ENCODE results near the gene PTPRN2. TPM values are rescaled to one million over a fixed set of nuclear protein-coding genes. Genes with fewer than 3 reads are reported as not detected.
"Not testable (repeated sequence)": the region's sequence is repeated elsewhere in the genome, so short reads cannot be mapped to it uniquely, and the experiment has no call there.

The PTPRN2 gene
- total and polyA plus RNA-seq, 9 of the 15 experiments (the other 6 are each of a cell fraction or from before 2014, with no cell fraction given): not detected

DNA sequence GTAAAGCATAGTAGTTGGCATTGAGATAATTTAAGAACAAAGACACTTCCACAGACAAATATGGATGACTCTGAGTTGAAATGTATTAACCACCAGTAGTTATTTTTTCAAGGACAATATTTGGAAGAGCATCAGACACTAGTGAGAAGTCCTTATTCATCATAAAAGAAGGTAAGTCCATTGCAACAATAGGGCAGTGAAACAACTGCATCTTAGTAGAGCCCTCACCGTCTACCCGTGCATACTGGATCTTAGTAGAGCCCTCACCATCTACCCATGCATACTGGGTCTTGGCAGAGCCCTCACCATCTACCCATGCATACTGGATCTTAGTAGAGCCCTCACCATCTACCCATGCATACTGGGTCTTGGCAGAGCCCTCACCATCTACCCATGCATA lies 892.0 kb downstream of the PTPRN2 start:
- not testable (repeated sequence) for FAIRE-seq

DNA sequence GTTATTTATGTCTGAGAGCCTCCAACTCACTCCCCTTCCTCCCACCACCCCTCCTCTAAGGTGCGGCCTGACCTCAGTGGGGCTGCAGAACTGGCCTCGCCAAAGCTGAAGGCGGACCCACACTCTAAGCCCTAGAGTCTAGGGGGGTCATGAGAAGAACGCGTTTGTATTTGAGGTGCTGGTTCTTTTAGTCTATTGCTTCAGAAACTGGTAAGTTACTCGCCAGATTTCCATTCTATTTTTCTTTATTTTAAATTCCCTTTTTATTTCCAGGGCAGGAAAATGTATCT lies 893.3 kb downstream of the PTPRN2 start:
- H2AFZ ChIP-seq (ENCODE audit: low read depth, low read length): no peak overlapping the region
- H3K9ac ChIP-seq (ENCODE audit: insufficient read depth in 1 of 2, low read depth in 2 of 2, low read length in 2 of 2): no peak overlapping the region
- CTCF ChIA-PET (ENCODE audit: low intra/inter-chr PET ratio): interaction anchor here (1.0 kb wide), 1 partner anchor 14 kb away, joined by 3 read pairs; no protein-coding TSS in a partner anchor
- DNase-seq (ENCODE audit: extremely low read depth in 1 of 4, low spot score in 3 of 4): no peak
- peaks cover 0 to 14% of the 10 kb centered on the region in 2 experiments; a peak in 1 of 5 replicates for H3K4me1 ChIP-seq (replicated peaks in 1 of 2; ENCODE audit: control insufficient read depth in 2 of 2, insufficient read depth in 2 of 2, low read length in 2 of 2)
- H3K9me3 ChIP-seq (replicated peaks; ENCODE audit: control insufficient read depth, insufficient read depth, low read depth, low read length): no peaks in the 10 kb centered on the region
- peaks cover 9 to 42% of the 10 kb centered on the region in 2 experiments; a peak in 4 of 5 replicates for H3K27me3 ChIP-seq (ENCODE audit: control insufficient read depth in 2 of 2, insufficient read depth in 2 of 2, low read length in 2 of 2)
- POLR2A ChIA-PET: no interaction called here
- H3K79me2 ChIP-seq (ENCODE audit: control insufficient read depth, insufficient read depth, low read length): no peaks in the 10 kb centered on the region
- intact Hi-C loops (cut with micrococcal nuclease): no loop called here
- no peaks in the 10 kb centered on the region for H4K20me1 ChIP-seq (replicated peaks; ENCODE audit: control insufficient read depth, insufficient read depth, low read length)
- in situ Hi-C loops (cut with MboI): no loop called here
- H3K36me3 ChIP-seq (ENCODE audit: control insufficient read depth, insufficient read depth, low read length): no peaks in the 10 kb centered on the region
- no peak for FAIRE-seq
- BruUV-seq (replicated peaks): no TSS peak
- WGBS (ENCODE audit: insufficient coverage, low coverage, missing lambda C conversion rate): 3% methylated on average over 6 of the region's 6 CpGs
- H3K9me1 ChIP-seq (ENCODE audit: control insufficient read depth, insufficient read depth, low read length): no peaks in the 10 kb centered on the region
- H3K4me3 ChIP-seq: no peak overlapping the region
- no peak overlapping the region for H3K27ac ChIP-seq (ENCODE audit: extremely low read depth, low read depth, low read length)
- no peak for TF ChIP-seq SPI1 (IDR thresholded peaks at IDR 0.05; ENCODE audit: borderline replicate concordance, low read depth, low read length)
- no peak for TF ChIP-seq XRCC3 (IDR thresholded peaks at IDR 0.05)
- TF ChIP-seq, protein P1, sequence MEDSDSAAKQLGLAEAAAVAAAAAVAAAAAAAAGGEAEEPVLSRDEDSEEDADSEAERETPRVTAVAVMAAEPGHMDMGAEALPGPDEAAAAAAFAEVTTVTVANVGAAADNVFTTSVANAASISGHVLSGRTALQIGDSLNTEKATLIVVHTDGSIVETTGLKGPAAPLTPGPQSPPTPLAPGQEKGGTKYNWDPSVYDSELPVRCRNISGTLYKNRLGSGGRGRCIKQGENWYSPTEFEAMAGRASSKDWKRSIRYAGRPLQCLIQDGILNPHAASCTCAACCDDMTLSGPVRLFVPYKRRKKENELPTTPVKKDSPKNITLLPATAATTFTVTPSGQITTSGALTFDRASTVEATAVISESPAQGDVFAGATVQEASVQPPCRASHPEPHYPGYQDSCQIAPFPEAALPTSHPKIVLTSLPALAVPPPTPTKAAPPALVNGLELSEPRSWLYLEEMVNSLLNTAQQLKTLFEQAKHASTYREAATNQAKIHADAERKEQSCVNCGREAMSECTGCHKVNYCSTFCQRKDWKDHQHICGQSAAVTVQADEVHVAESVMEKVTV (CRISPR knock-in tag; IDR thresholded peaks at IDR 0.05): no peak
- TF ChIP-seq YY1 (IDR thresholded peaks at IDR 0.05; ENCODE audit: borderline replicate concordance in 1 of 3, control insufficient read depth in 1 of 3, extremely low read depth in 1 of 3, insufficient read depth in 3 of 3, insufficient read length in 1 of 3, insufficient replicate concordance in 2 of 3, low read depth in 1 of 3, low read length in 2 of 3): no peak
- TF ChIP-seq BRF1 (IDR thresholded peaks at IDR 0.05; ENCODE audit: borderline replicate concordance, extremely low read depth, insufficient read length): no peak
- ATAC-seq: no peak
- no peak overlapping the region for H3K4me2 ChIP-seq (ENCODE audit: insufficient read depth, low read length)

More for the DNA sequence above, 892.0 kb downstream of the PTPRN2 start:
- Histone ChIP-seq H3K4me1 (replicated peaks in 1 of 2; ENCODE audit: control insufficient read depth in 2 of 2, insufficient read depth in 2 of 2, low read length in 2 of 2) (peaks cover 0 to 14% of the 10 kb centered on the region in 2 experiments; a peak in 1 of 5 replicates), H3K27me3 (ENCODE audit: control insufficient read depth in 2 of 2, insufficient read depth in 2 of 2, low read length in 2 of 2) (peaks cover 19 to 43% of the 10 kb centered on the region in 2 experiments; a peak in 4 of 5 replicates)
- H3K36me3 ChIP-seq (ENCODE audit: control insufficient read depth, insufficient read depth, low read length); BruUV-seq (replicated peaks); H3K4me2 ChIP-seq (ENCODE audit: insufficient read depth, low read length); POLR2A ChIA-PET; H3K9me1 ChIP-seq (ENCODE audit: control insufficient read depth, insufficient read depth, low read length); H4K20me1 ChIP-seq (replicated peaks; ENCODE audit: control insufficient read depth, insufficient read depth, low read length); H3K27ac ChIP-seq (ENCODE audit: extremely low read depth, low read depth, low read length); H3K4me3 ChIP-seq; CTCF ChIA-PET (ENCODE audit: low intra/inter-chr PET ratio); intact Hi-C loops (cut with micrococcal nuclease); ATAC-seq; H3K9ac ChIP-seq (ENCODE audit: insufficient read depth in 1 of 2, low read depth in 2 of 2, low read length in 2 of 2); H3K79me2 ChIP-seq (ENCODE audit: control insufficient read depth, insufficient read depth, low read length); in situ Hi-C loops (cut with MboI); H3K9me3 ChIP-seq (replicated peaks; ENCODE audit: control insufficient read depth, insufficient read depth, low read depth, low read length); H2AFZ ChIP-seq (ENCODE audit: low read depth, low read length); DNase-seq (ENCODE audit: extremely low read depth in 1 of 4, low spot score in 3 of 4): not testable (repeated sequence)
- WGBS (ENCODE audit: insufficient coverage, low coverage, missing lambda C conversion rate): 0% methylated on average over 2 of the region's 2 CpGs
